ENCODE results near the gene NTNG2.

Gene NTNG2

DNA sequence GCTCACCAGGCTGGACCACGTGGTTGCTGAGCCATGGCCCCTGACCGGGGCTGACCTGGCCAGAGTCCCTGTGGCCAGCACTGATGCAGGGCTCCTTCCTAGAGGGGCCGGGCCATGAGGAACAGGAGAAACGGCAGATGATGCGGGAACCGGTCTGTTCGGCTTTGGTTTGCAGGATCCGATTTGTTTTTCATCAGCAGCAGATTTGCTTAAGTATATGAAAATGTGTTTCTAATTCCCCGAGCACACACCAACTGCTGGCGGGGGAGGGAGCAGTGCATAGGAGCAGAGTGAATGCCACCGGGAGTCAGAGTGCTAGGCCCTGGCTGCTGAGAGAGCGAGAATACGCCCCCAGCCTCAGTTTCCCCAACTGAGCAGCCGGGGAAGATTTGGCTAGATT lies 13.6 kb downstream of the NTNG2 start:
- no peak for DNase-seq

DNA sequence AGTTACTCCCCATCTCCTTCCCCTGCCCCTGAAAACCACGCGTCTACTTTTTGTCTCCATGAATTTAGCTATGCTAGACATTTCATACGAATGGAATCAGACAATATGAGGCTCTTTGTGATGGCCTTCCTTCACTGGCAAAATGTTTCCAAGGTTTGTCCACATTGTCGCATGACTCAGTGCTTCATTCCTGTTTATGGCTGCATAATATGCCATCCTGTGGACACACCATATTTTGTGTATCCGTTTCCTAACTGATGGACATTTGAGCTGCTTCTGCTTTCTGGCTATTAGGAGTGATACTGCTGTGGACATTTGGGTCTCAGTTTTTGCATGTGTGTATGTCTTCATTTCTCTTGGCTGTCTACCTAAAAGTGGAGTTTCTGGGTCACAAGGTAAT lies 14.5 kb downstream of the NTNG2 start:
- DNase-seq = no peak

DNA sequence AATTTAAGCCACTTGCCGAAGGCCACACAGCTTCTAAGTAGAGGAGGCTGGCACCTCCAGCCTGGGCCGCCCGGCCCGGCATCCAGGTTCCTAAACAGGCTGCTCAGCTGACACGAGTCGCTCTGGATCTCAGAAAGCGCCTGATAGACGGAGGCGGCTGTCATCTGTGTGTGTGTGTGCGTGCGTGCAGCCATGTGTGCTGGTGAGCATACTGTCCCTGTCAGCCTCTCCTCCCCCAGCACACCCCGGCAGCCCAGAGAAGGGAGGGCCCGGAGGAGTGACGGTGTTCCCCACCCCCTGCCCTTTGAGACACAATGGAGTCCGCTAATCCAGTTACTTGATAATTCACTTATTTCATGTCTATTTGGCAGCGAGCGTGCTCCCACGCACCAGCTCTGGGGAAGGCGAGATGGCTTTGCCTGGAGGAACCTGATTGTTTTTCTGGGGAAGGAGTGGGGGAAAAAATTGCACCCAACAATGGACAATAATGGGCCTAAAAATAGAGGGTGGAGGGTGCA lies 20.0 kb downstream of the NTNG2 start:
- no peak for DNase-seq

DNA sequence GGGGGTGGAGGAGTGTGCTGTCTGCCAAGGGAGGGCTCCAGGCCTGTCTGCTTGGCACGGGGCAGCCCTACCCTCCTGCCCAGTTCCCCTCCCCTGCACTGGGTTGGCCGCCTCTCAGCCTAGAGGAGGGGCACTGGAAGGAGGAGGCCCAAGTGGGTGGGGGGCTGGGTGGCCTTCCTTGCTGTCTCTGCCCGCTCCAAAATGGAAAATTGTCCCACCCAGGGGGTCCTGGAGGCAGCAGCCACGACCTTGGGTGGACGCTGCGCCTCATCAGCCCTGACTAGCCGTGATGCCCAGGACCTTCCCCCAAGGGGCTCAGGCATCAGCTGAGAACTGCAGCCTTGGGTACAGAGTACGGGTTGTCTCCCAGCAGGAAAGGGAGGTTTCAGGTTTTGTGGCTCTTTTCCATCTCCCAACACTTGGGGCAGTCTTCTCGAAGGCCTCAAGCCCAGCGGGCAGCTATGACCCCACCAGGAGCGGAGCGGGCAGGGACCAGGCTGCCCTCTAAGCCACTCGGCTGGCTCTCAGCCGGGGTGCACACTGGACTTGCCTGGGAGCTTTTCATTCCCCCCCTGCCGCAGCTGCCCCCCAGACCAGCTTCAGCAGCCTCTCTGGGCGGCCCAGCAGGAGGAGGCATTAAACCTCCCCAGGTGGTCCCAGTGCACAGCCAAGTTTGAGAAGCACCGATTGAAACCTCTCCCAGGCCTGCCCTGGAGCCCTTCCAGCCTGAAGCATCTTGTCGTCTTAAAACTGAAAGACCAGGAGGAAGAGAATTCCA lies 20.6 kb downstream of the NTNG2 start:
- peak; percentile 58 for DNase-seq

DNA sequence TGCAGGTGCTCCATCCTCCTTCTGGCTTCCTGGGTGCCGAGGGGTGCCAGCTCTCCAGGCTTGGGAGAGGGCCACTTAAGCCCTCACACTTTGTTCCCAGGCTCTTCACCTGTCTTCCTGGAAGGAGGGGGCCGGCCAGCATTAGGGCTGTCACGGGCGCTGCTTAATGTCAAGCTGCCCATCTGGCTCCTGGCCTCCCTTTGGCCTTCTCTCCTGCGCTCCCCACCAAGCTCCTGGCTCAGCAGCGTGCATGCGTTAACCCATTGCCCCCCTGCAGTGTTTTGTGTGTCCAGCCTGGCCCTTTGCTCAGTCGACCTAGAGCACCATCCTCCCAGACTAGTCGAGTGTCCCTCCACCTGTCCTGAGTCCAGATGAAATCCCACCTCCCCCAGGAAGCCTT lies 21.3 kb downstream of the NTNG2 start:
- peak; percentile 58 for DNase-seq

DNA sequence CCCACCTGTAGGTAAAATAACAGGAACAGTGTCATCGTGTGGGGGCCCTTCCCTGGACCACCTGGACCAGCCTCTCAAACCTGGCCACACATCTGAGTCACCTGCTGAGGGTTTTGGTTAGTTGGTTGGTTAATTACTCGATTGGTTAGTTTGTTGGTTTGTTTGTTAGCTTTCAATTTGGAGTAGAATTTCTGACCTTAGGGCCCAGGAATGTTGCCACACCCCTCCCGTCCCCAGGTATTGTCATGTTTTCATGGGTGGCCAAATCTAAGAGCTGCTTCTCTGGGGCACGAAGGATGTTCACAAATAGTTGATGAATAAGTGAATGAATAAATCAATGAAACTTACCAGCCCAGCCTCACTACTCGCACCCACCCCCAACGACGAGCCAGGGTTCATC lies 21.9 kb downstream of the NTNG2 start:
- no peak for DNase-seq

DNA sequence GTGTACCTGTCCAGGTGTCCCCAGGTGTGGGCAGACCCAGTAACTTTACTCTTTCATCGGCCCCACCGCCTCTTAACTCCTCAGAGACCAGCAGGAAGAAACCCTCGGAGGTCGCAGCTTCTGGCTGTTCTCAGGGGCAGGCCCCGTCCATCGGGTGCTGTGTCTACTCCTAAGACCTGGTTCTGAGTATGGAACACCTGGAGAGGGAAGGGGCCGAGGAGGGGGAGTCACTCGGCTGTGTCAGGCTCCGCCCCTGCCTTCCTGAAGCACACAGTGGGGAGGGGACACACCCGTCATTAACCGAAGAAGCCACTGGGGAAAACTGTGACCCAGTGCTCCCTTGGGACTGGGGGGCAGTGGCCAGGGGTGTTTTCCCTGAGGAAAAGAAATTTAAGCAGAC lies 22.3 kb downstream of the NTNG2 start:
- DNase-seq = peak; percentile 83

DNA sequence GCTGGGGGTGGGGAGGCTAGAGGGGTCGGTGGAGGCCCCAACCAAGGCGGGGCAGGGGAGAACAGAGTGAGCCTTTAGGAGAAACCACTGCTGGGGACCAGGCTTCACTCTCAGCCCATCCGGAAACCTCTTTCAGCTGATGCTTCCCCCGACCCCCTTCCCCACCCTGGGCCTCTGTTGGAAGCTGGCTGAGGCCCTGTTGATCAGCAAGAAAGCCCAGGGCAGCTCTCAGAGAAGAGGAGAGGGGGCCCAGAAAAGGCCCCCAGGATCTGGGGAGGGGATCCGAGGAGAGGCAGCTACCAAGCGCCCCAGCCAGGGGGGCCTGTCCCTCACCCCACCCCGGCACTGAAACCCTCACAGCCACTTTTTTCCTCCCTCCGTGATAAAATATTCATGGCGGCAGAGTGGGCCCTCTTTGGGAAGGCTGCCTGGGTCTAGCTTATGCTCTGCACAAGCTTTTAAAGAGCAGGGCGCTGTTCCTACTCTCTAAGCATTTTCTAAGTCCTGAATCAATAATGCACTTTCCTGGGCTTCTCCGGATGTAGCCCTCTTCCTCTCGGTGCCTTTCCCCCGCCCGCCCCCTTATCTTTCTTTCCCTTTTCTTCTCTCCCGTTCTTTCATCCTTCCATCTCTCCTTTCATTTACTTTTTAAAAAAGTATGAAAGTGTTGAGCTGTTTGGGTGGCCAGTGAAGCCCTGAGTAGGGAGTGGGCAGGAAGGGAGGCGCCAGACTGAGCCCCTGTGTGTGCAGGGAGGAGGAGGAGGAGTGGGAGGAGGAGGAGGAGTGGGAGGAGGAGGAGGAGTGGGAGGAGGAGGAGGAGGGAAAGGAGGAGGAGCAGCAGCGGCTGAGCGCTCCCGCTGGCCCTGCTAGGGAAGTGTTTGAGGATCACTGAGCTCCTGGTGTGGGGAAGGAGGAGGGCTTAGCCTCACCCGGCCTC lies 23.5 kb downstream of the NTNG2 start:
- DNase-seq = peak; percentile 58

DNA sequence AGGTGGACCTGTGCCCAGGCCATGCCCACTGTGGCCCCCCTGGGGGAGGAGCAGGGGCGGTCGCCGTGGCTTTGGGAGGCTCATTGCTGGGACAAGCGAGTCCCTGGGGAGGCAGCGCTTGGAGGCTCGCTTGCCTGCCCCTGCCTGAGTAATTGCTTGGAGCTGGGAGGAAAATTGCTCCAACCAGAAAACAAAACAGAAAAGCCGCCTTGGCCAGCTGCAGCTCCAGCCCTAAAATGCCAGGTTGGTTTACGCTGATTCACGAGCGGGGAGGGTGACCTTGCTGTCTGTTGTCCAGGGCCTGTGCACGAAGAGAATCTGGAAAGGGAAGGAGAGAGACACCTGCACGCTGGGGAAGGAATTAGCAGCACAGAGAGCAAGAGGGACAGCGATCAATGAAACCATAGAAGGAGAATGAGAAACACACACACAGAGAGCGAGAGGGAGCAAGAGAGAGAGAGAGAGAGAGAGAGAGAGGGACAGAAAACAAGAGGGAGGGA lies 25.3 kb downstream of the NTNG2 start:
- peak; percentile 85 for DNase-seq

DNA sequence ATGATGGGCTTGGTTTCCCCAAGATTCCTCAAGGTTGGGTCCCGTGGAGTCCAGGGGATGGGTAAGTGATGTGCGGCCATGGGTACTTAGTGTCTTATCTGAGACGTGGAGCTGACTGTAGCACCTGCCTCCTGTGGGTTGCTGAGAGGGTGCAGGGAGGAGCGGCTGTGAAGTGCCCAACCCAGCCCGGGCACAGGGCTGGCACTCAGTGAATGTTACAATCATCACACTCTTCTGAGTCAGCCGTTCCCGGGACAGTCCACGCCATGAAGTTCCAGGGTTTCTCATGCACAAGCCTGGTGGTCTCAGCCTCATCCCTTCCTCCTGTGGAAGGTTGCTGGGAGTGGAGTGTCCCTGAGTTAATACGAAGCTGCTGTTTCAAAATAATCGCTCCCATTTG lies 29.1 kb downstream of the NTNG2 start:
- no peak for DNase-seq

DNA sequence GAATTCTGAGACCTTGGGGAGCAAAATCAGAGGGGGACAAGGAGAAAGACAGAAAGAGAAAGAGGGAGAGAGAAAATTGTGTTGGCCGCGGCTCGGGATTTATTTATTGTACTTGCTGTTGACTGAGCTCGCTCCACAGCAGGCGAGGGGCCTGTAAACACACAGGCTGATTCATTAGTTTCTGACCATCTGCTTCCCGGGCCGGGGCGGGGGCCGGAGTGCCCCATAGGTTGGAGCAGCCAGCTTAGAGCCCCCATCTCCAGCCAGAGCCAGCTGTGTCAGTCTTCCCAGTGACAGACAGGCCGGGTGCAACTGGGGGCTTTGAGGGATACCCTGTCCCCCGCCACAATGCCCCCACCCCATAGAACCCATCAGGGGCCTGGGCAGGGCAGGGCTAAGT lies 30.9 kb downstream of the NTNG2 start:
- DNase-seq = peak; percentile 90

DNA sequence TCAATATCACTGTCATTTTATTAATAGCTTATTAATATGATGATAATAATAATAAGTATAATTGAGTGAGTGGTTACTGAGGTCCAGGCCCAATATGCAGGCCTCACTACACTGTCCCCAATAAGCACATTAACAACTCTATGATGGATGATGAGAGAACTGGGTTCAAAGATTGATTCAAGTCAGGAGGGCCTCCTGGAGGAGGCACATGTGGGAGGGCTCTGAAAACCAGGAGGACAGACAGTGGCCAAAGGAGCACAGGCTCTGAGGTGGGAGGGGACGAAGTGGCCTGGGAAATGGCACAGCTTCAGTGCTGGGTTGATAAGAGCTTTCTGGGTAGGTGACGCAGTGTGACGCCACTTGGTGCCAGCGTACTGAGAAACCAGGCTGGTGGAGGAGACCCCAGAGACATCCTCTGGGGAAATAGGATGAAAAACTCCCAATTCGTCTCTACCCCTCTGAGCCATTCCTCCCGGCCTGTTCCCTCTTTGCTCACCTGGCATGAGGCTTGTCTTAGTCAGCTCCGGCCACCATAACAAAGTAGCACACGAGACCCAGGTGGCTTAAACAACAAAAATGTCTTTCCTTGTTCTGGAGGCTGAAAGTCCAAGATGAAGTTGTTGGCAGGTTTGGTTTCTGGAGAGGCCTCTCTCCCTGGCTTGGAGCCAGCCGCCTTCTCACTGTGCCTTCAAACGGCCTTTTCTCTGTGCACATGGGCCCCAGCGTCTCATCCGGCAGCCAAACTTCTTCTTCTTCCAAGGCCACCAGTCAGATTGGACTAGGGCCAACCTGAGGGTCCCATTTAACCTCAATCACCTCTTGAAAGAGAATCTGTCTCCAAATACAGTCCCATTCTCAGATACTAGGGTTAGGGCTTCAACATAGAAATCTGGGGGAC lies 31.6 kb downstream of the NTNG2 start:
- DNase-seq = peak; percentile 40

DNA sequence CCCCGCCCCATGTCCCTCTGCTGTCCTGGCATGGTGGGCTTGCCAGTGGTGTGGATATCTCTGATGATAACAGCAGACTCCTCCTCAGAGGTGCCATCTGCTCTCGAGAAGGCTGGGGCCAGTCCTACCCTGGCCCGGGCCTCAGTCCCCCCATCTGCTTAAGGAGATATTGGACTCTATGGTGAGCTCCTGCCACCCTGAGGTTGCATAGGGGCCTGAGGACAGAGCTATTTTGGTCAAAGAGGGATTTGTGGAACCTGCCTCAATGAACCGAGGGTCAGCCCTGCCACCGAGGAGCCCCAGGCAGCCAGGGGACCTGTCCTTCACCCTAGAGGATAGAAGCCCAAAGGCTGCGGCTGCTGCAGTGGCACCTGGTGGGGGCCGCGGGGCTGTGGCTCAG lies 32.6 kb downstream of the NTNG2 start:
- DNase-seq = no peak

DNA sequence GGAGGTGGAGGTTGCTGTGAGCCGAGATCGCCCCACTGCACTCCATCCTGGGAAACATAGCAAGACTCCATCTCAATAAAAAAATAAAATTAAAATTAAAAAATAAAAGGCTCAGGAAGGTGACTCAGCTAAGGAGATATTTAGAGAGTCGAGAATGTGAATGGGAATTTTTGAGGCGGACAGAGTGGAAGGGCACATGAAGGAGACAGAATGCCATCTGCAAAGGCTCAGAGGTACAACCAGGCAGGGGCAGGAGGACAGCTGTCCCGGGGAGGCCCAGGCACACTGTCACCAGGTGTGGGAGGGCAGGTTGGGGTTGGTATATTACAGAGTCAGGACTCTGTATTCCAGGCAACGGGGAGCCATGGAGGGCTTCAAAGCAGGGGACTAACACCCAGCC lies 35.5 kb downstream of the NTNG2 start:
- no peak for DNase-seq

DNA sequence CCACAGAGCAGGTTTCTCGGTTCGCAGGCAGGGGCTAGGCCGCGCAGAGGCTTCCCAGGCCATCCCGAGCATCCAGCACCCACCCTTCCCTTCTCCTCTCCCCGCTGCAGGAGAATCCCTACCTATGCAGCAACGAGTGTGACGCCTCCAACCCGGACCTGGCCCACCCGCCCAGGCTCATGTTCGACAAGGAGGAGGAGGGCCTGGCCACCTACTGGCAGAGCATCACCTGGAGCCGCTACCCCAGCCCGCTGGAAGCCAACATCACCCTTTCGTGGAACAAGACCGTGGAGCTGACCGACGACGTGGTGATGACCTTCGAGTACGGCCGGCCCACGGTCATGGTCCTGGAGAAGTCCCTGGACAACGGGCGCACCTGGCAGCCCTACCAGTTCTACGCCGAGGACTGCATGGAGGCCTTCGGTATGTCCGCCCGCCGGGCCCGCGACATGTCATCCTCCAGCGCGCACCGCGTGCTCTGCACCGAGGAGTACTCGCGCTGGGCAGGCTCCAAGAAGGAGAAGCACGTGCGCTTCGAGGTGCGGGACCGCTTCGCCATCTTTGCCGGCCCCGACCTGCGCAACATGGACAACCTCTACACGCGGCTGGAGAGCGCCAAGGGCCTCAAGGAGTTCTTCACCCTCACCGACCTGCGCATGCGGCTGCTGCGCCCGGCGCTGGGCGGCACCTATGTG lies 36.1 kb downstream of the NTNG2 start:
- no peak for DNase-seq

DNA sequence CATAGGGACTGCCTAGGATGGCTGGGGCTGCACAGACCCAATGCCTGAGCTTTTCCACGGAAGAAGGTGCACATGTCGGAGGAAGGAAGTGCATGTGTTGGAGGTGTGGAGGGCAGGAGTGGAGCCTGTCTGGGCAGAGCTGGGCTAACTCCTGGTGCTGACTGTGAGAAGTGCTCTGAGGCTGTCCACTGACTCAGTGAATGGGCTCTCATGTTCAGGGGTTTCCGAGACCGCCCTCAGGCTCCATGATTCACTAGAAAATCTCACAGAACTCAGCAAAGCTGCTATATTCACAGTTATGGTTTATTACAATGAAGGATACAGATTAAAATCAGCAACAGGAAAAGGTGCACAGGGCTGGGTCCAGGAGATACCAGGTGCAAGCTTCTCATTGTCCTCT lies 37.2 kb downstream of the NTNG2 start:
- DNase-seq = no peak

DNA sequence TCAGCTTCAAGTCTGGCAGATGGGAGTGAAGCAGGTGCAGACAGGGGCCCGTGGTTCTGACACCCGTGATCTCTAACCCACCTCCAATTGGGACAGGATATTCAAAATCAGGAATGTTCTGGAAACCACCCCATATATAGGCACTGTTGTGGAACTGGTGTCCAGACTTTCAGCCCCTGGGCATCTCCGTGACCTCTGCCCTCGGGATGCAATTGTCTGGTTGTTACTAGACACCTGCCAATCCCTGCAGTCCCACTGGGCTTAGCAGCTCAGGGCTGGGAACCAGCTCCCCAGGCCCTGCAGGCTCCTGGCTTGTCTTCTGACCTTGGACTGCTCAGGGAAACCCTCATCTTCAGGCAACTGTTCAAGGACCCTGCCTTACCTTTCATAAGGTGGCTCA lies 38.8 kb downstream of the NTNG2 start:
- DNase-seq = peak; percentile 64

DNA sequence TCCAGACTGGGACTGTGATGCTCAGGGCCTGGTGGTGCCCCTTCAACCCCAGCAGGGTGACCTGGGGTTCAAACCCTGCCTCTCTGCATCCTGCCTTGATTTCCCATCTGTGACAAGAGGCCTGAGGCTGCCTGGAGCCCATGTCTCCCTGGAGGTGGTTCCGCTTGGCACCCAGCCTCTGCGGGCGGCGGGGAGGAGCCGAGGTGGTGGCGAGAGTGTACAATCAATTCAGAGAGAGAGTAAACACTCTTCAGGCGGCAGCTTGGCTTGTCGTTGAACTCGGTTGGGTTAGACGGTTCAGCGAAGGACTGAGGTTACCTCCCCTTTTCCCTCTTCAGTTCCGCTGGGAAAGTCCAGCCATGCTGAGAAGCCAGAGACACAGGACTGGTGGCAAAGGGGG lies 39.3 kb downstream of the NTNG2 start:
- peak; percentile 96 for DNase-seq

DNA sequence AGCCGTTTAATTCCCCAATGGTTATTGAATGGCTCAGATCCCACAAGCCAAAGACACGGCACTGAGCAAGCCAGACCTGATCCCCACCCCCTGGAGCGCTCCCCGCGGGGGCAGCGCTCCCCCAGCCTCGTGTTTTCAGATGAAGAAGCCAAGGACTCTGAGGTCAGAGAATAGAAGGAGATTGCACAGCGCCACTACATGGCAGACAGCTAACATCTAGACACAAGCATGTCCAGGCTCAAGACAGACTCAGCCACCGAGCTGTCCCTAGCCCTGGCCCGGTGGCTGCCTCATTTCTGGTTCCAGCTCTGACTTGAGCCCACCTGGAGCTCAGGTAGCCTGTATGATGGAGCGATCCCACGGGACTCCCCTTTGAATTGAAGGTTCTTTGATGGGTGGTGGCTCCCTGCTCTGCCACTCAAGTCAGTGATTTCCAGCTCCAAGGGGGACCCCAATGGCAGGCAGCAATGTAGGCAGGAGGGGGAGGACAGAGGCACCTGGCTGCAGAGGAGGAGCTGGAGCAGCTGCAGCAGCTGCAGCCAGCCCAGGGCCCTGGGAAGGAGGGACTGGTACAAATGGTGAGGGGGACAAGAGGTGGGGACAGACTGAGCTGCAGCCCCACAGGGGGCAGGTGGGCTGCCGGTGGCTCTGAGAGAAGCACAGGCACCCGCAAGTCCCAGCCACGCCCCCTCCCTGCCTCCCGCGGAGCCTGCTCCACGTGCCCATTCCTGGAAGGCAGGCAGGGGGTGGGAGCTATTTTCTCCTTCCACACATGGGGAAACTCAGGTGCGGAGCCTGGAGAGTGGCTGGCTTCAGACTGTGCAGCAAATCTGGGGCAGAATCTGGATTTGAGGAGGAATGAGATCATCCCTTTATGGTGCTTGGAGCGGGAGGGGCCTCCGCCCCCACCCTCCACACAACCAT lies 40.2 kb downstream of the NTNG2 start:
- DNase-seq = peak; percentile 89

DNA sequence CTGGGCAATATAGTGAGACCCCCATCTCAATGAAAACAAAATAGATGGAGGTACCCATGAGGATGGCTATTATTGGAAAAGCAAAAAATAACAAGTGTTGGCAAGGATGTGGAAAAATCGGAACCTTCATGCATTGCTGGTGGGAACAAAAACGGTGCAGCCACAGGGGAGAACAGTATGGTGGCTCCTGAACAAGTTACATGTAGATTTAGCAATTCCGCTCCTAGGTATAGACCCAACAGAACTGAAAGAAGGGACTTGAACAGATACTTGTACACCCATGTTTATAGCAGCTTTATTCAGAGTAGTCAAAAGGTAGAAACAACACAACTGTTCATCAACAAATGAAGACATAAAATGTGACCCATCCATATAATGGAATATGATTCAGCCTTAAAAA lies 43.0 kb downstream of the NTNG2 start:
- no peak for DNase-seq

DNA sequence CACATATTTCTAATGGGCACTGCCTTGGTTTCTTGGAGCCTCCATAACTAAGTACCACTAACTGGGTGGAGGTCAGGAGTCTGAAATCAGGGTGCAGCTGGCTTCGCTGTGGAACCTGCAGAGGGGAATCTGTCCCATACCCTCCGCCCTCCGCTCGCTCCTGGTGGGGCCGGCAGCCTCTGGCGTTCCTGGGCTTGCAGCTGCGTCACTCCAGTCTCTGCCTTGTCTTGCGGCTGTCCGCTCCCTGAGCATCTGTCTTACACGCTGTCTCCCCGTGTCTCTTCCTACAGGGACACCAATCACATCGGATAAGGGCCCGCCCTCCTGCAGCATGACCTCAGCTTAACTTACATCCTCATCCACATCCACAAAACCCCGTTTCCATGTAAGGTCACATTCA lies 45.4 kb downstream of the NTNG2 start:
- no peak for DNase-seq

Data from NCI-H69 (cell line).